ENCODE data around the gene ANKLE1.

The ANKLE1 gene

DNA sequence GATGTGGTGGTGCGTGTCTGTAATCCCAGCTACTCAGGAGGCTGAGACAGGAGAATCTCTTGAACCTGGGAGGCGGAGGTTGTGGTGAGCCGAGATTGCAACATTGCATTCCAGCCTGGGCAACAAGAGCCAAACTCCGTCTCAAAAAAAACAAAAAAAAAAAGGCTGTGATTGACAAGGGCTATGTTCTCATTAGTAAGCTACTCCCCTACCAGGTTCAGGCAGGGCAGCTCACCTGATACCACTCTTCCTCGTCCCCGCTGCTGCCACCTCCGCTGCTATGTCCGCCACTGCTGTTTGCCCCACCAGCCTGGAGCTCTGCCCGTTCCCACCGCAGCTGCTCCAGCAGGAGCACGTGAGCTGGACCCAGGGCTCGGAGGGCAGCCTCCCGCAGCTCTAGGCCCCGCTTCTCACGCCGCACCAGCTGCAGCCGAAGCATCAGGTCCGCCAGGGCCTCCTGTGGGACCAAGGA lies 26.5 kb upstream of the ANKLE1 start:
- Histone ChIP-seq H3K9me2 (replicated peaks; ENCODE audit: control insufficient read depth, low read length) (no peaks in the 10 kb centered on the region), H3K79me2 (ENCODE audit: control insufficient read depth, low read length) (no peaks in the 10 kb centered on the region), H3K4me1 (ENCODE audit: control insufficient read depth, low read length) (no peaks in the 10 kb centered on the region), H3F3A (ENCODE audit: control insufficient read depth, insufficient read depth) (no peaks in the 10 kb centered on the region), H3K4me3 (ENCODE audit: low read length) (no peak overlapping the region), H4K20me1 (ENCODE audit: control insufficient read depth, insufficient read depth, low read depth, low read length) (no peaks in the 10 kb centered on the region), H3K4me2 (ENCODE audit: low read length) (no peak overlapping the region), H3K36me3 (ENCODE audit: control insufficient read depth, low read length) (no peaks in the 10 kb centered on the region), H3K9me3 (ENCODE audit: control insufficient read depth, insufficient read depth, low read length) (no peaks in the 10 kb centered on the region), H3K27ac (ENCODE audit: low read depth, low read length) (no peak overlapping the region), H3K27me3 (ENCODE audit: control insufficient read depth, low read length) (no peaks in the 10 kb centered on the region)
- TF ChIP-seq EZH2phosphoT487 (IDR thresholded peaks at IDR 0.05; ENCODE audit: borderline replicate concordance, low read length): no peak
- TF ChIP-seq, protein P1, sequence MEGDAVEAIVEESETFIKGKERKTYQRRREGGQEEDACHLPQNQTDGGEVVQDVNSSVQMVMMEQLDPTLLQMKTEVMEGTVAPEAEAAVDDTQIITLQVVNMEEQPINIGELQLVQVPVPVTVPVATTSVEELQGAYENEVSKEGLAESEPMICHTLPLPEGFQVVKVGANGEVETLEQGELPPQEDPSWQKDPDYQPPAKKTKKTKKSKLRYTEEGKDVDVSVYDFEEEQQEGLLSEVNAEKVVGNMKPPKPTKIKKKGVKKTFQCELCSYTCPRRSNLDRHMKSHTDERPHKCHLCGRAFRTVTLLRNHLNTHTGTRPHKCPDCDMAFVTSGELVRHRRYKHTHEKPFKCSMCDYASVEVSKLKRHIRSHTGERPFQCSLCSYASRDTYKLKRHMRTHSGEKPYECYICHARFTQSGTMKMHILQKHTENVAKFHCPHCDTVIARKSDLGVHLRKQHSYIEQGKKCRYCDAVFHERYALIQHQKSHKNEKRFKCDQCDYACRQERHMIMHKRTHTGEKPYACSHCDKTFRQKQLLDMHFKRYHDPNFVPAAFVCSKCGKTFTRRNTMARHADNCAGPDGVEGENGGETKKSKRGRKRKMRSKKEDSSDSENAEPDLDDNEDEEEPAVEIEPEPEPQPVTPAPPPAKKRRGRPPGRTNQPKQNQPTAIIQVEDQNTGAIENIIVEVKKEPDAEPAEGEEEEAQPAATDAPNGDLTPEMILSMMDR (IDR thresholded peaks at IDR 0.05; ENCODE audit: low read depth, low read length, poor library complexity, severe bottlenecking): no peak

DNA sequence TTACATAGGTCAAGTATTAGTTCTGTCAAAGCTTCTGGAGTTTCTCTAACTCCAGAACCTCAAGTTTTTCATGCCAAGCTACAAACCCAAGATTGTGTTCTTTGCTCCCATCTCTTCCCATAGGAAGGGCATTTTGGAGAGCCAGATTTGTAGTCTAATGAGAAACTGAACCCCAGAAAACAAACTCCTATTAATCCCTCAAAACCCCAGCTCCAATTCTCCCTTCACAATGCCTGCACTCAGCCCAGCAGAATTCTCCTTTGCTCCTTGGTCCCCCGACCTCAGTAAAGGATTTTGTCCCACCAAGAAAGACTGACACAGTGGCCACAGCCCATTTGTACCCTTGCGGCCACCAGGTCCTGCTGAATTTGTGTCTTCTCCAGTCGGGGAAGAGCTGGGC lies 25.6 kb upstream of the ANKLE1 start:
- 0 out of 2 replicates have a peak, but pooled peaks cover 2% of the 10 kb centered on the region for H3F3A ChIP-seq (ENCODE audit: control insufficient read depth, insufficient read depth)
- H3K27me3 ChIP-seq (ENCODE audit: control insufficient read depth, low read length): no peaks in the 10 kb centered on the region

DNA sequence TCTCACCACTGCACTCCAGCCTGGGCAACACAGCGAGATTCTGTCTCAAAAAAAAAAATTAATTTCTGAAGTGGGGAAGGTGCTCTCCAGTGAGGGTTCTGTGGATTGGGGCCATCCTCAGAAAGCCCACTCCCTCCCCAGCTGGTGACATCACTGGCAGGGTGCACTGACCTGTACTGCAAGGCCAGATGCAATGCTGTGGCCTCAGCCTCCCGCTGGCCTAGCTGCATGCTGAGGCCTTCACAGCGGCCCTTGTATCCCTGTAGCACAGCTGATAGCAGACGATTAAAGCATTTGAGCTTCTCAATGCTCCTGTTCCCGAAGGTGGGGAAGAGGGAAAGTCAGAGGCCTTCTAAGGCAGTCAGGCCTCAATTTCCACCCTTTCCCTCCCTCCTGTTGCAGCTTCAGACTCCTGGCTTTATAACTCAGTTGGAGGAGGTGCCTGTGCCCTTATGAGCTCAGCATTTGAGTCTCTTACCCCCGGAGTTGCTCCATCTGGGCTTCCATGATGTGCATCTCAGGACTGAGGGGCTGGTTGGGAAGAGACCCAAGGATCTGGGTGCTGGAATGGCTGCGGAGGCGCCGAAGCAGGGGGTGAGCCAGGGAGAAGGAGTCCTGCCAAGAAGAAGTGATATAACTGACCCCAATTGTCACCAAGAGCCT lies 22.5 kb upstream of the ANKLE1 start:
- H3K9me2 ChIP-seq (replicated peaks; ENCODE audit: control insufficient read depth, low read length): no peaks in the 10 kb centered on the region
- H3K4me1 ChIP-seq (ENCODE audit: control insufficient read depth, low read length): peaks cover 22% of the 10 kb centered on the region
- TF ChIP-seq EZH2phosphoT487 (IDR thresholded peaks at IDR 0.05; ENCODE audit: borderline replicate concordance, low read length): no peak
- TF ChIP-seq, protein P1 (IDR thresholded peaks at IDR 0.05; ENCODE audit: low read depth, low read length, poor library complexity, severe bottlenecking): no peak

More for the DNA sequence above, 25.6 kb upstream of the ANKLE1 start:
- Histone ChIP-seq H3K9me2 (replicated peaks; ENCODE audit: control insufficient read depth, low read length) (no peaks in the 10 kb centered on the region), H4K20me1 (ENCODE audit: control insufficient read depth, insufficient read depth, low read depth, low read length) (no peaks in the 10 kb centered on the region), H3K27ac (ENCODE audit: low read depth, low read length) (no peak overlapping the region), H3K9me3 (ENCODE audit: control insufficient read depth, insufficient read depth, low read length) (no peaks in the 10 kb centered on the region), H3K79me2 (ENCODE audit: control insufficient read depth, low read length) (no peaks in the 10 kb centered on the region), H3K4me3 (ENCODE audit: low read length) (no peak overlapping the region), H3K4me2 (ENCODE audit: low read length) (no peak overlapping the region), H3K36me3 (ENCODE audit: control insufficient read depth, low read length) (no peaks in the 10 kb centered on the region), H3K4me1 (ENCODE audit: control insufficient read depth, low read length) (peaks cover 8% of the 10 kb centered on the region)
- TF ChIP-seq EZH2phosphoT487 (IDR thresholded peaks at IDR 0.05; ENCODE audit: borderline replicate concordance, low read length): no peak
- TF ChIP-seq, protein P1 (IDR thresholded peaks at IDR 0.05; ENCODE audit: low read depth, low read length, poor library complexity, severe bottlenecking): no peak

More for the DNA sequence above, 22.5 kb upstream of the ANKLE1 start:
- no peak overlapping the region for H3K4me2 ChIP-seq (ENCODE audit: low read length)
- H3K27me3 ChIP-seq (ENCODE audit: control insufficient read depth, low read length): no peaks in the 10 kb centered on the region
- H4K20me1 ChIP-seq (ENCODE audit: control insufficient read depth, insufficient read depth, low read depth, low read length): no peaks in the 10 kb centered on the region
- H3K9me3 ChIP-seq (ENCODE audit: control insufficient read depth, insufficient read depth, low read length): no peaks in the 10 kb centered on the region
- H3K27ac ChIP-seq (ENCODE audit: low read depth, low read length): no peak overlapping the region
- no peak overlapping the region for H3K4me3 ChIP-seq (ENCODE audit: low read length)
- peaks cover 11% of the 10 kb centered on the region; the same call in 1 of the 2 replicates for H3F3A ChIP-seq (ENCODE audit: control insufficient read depth, insufficient read depth)
- H3K36me3 ChIP-seq (ENCODE audit: control insufficient read depth, low read length): no peaks in the 10 kb centered on the region
- no peaks in the 10 kb centered on the region for H3K79me2 ChIP-seq (ENCODE audit: control insufficient read depth, low read length)
